CD14-positive monocyte (primary cell): Measurements from ENCODE around the gene DNAJB8. TPM values are rescaled to one million over a fixed set of nuclear protein-coding genes. Genes with fewer than 3 reads are reported as not detected.
A peak's percentile ranks its signal among the peaks of the same experiment; 100 is the strongest.

Experiments
- DNase-seq, 3 donors: peaks; one replicate each; pipeline ENCODE4 v3.0.0-alpha.2; 2011 to 2022
- H2AFZ ChIP-seq: 2 replicates; pipeline ENCODE4 v1.6.0; 2012; ENCODE audit warnings: mild to moderate bottlenecking, low read depth, low read length, inconsistent platforms; ENCODE audit not compliant: insufficient read depth, poor library complexity, severe bottlenecking
- H3K27ac ChIP-seq, 2 donors: 1 replicate in 1 of 2; 2 replicates in 1 of 2; pipeline ENCODE4 v1.5.1; 2012 to 2013; ENCODE audit warnings: low read length in 2 of 2, control low read depth in 1 of 2, inconsistent platforms in 1 of 2, low read depth in 1 of 2, mild to moderate bottlenecking in 1 of 2
- H3K27me3 ChIP-seq, 2 donors: one replicate each; pipeline versions ENCODE4 v1.6.0 to v1.6.1; 2011 to 2013; ENCODE audit warnings: low read length in 2 of 2; ENCODE audit not compliant: control insufficient read depth in 2 of 2, insufficient read depth in 2 of 2
- H3K36me3 ChIP-seq, 2 donors: replicated peaks in 1 of 2; 1 replicate in 1 of 2; 2 replicates in 1 of 2; pipeline versions ENCODE4 v1.5.1 to v1.6.1; 2012 to 2013; ENCODE audit warnings: low read length in 2 of 2, control low read depth in 1 of 2, inconsistent platforms in 1 of 2, mild to moderate bottlenecking in 1 of 2; ENCODE audit not compliant: insufficient read depth in 2 of 2, control insufficient read depth in 1 of 2
- H3K4me1 ChIP-seq, 2 donors: 1 replicate in 1 of 2; 2 replicates in 1 of 2; pipeline versions ENCODE4 v1.5.1 to v1.6.1; 2012 to 2013; ENCODE audit warnings: low read length in 2 of 2, control low read depth in 1 of 2, inconsistent platforms in 1 of 2, mild to moderate bottlenecking in 1 of 2, moderate library complexity in 1 of 2; ENCODE audit not compliant: insufficient read depth in 2 of 2, control insufficient read depth in 1 of 2
- H3K4me2 ChIP-seq: replicated peaks from 2 replicates; pipeline ENCODE3; 2012; ENCODE audit warnings: low read length, moderate library complexity, mild to moderate bottlenecking; ENCODE audit not compliant: poor library complexity, severe bottlenecking; ENCODE audit errors: extremely low read depth
- H3K4me3 ChIP-seq, 3 experiments: fragments of 200-600 bp in 1 of 3; sonication (generic) in 1 of 3; replicated peaks in 1 of 3; 1 replicate in 2 of 3; 2 replicates in 1 of 3; pipeline ENCODE4 v1.5.1; 2011 to 2013; ENCODE audit warnings: low read length in 3 of 3, mild to moderate bottlenecking in 3 of 3, control low read depth in 2 of 3, low read depth in 2 of 3, inconsistent platforms in 1 of 3, moderate library complexity in 1 of 3
- H3K79me2 ChIP-seq: 2 replicates; pipeline ENCODE4 v1.6.0; 2012; ENCODE audit warnings: mild to moderate bottlenecking, control low read depth, inconsistent platforms, low read length, moderate library complexity; ENCODE audit not compliant: insufficient read depth
- H3K9ac ChIP-seq: 2 replicates; pipeline ENCODE4 v1.6.0; 2017; ENCODE audit warnings: low read length, mild to moderate bottlenecking; ENCODE audit not compliant: insufficient read depth, poor library complexity, severe bottlenecking
- H3K9me3 ChIP-seq, 2 donors: replicated peaks in 1 of 2; 1 replicate in 1 of 2; 2 replicates in 1 of 2; pipeline versions ENCODE4 v1.5.1 to v1.6.1; 2012 to 2013; ENCODE audit warnings: low read length in 2 of 2, control low read depth in 1 of 2; ENCODE audit not compliant: control insufficient read depth in 1 of 2, insufficient read depth in 1 of 2
- H4K20me1 ChIP-seq: 2 replicates; pipeline ENCODE4 v1.6.0; 2012; ENCODE audit warnings: mild to moderate bottlenecking, low read length, control low read depth, moderate library complexity; ENCODE audit not compliant: insufficient read depth
- H3K27ac Mint-ChIP-seq, 7 donors: one replicate each; pipeline ENCODE4 v1.8.0; 2020; ENCODE audit warnings: mild to moderate bottlenecking in 7 of 7, mixed read lengths in 7 of 7, moderate library complexity in 6 of 7, inconsistent platforms in 2 of 7
- H3K27me3 Mint-ChIP-seq, 3 donors: one replicate each; pipeline ENCODE4 v1.8.0; 2021 to 2022; ENCODE audit warnings: low read depth in 3 of 3, mild to moderate bottlenecking in 3 of 3, mixed read lengths in 3 of 3, moderate library complexity in 3 of 3, inconsistent platforms in 1 of 3
- H3K36me3 Mint-ChIP-seq, 2 donors: one replicate each; pipeline ENCODE4 v1.8.0; 2020; ENCODE audit warnings: mixed read lengths in 2 of 2, inconsistent platforms in 1 of 2, mild to moderate bottlenecking in 1 of 2
- H3K4me1 Mint-ChIP-seq: one replicate; pipeline ENCODE4 v1.8.0; 2020; ENCODE audit warnings: mild to moderate bottlenecking, mixed read lengths
- H3K4me3 Mint-ChIP-seq, 2 donors: one replicate each; pipeline ENCODE4 v1.8.0; 2020; ENCODE audit warnings: mild to moderate bottlenecking in 2 of 2, mixed read lengths in 2 of 2, moderate library complexity in 1 of 2
- H3K9me3 Mint-ChIP-seq, 7 donors: one replicate each; pipeline ENCODE4 v1.8.0; 2020 to 2022; ENCODE audit warnings: mixed read lengths in 7 of 7, mild to moderate bottlenecking in 6 of 7, moderate library complexity in 6 of 7, inconsistent platforms in 2 of 7
- WGBS: methylation state at CpG from one replicate; pipeline ENCODE4 v1.1.5; 2013; ENCODE audit warnings: missing lambda C conversion rate; ENCODE audit not compliant: insufficient coverage; 5-methylcytosine and 5-hydroxymethylcytosine counted together
- intact Hi-C, 2 donors: fragments of 100-400 bp; cut with micrococcal nuclease; formaldehyde crosslinking; loops; one replicate each; pipeline versions ENCODE4 v1.15.0 to v1.15.1; 2023
- polyA plus RNA-seq, 3 donors: library from polyadenylated mRNA; depleted of rRNA in 1 of 3; unstranded in 2 of 3; stranded (reverse) in 1 of 3; fragments of 300-500 nt in 2 of 3; fragments of >200 nt in 1 of 3; fragmentation: Illumina TruSeq in 2 of 3; gene quantifications; 1 replicate in 2 of 3; 2 replicates in 1 of 3; pipeline ENCODE4 v1.2.3, GENCODE V29; 2012 to 2021
- TF ChIP-seq, protein P1 (sequence below): fragments of 200-600 bp; IDR thresholded peaks from one replicate; pipeline ENCODE4 v1.8.0; 2022; ENCODE audit warnings: antibody characterized with exemption, mild to moderate bottlenecking

Gene DNAJB8
- polyA plus RNA-seq, 3 donors, result not detected

GRCh38 chr3:128482175-128482574 lies 15.5 kb upstream of the DNAJB8 start:
- 74% methylated on average over 11 of the region's 11 CpGs for WGBS
- DNase-seq, result no peak
- Histone ChIP-seq H3K4me2 (no peak overlapping the region), H3K79me2 (no peaks in the 10 kb centered on the region), H4K20me1 (no peaks in the 10 kb centered on the region), H3K27me3 (peaks cover 49 to 61% of the 10 kb centered on the region in 2 donors), H3K9me3 (peaks cover 0 to 33% of the 10 kb centered on the region in 2 donors), H3K36me3 (no peaks in the 10 kb centered on the region), H3K4me1 (peaks cover 15 to 19% of the 10 kb centered on the region in 2 donors), H3K4me3 (no peak overlapping the region), H3K9ac (no peak overlapping the region), H2AFZ (no peak overlapping the region), H3K27ac (no peak overlapping the region)
- peaks cover 4 to 9% of the 10 kb centered on the region in 2 donors for H3K36me3 Mint-ChIP-seq
- H3K4me1 Mint-ChIP-seq, result peaks cover 27% of the 10 kb centered on the region
- peaks cover 65 to 76% (median 66%) of the 10 kb centered on the region in 3 donors for H3K27me3 Mint-ChIP-seq
- intact Hi-C loops, result loop anchor here in 1 of 2 donors (5.0 to 10.0 kb wide), 2 partner anchors 125 to 407 kb away; no protein-coding TSS in a partner anchor
- H3K4me3 Mint-ChIP-seq, result peak overlapping the region in 1 of 2 donors; percentile 60
- TF ChIP-seq, protein P1, sequence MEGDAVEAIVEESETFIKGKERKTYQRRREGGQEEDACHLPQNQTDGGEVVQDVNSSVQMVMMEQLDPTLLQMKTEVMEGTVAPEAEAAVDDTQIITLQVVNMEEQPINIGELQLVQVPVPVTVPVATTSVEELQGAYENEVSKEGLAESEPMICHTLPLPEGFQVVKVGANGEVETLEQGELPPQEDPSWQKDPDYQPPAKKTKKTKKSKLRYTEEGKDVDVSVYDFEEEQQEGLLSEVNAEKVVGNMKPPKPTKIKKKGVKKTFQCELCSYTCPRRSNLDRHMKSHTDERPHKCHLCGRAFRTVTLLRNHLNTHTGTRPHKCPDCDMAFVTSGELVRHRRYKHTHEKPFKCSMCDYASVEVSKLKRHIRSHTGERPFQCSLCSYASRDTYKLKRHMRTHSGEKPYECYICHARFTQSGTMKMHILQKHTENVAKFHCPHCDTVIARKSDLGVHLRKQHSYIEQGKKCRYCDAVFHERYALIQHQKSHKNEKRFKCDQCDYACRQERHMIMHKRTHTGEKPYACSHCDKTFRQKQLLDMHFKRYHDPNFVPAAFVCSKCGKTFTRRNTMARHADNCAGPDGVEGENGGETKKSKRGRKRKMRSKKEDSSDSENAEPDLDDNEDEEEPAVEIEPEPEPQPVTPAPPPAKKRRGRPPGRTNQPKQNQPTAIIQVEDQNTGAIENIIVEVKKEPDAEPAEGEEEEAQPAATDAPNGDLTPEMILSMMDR, result no peak
- H3K27ac Mint-ChIP-seq, result no peak overlapping the region
- H3K9me3 Mint-ChIP-seq, result peaks cover 0 to 22% (median 6%) of the 10 kb centered on the region in 7 donors

GRCh38 chr3:128481438-128481942 lies 14.8 kb upstream of the DNAJB8 start:
- Mint-ChIP-seq H3K27me3 (peaks cover 61 to 69% (median 62%) of the 10 kb centered on the region in 3 donors), H3K9me3 (peaks cover 0 to 21% (median 4%) of the 10 kb centered on the region in 7 donors), H3K4me1 (peaks cover 21% of the 10 kb centered on the region), H3K27ac (no peak overlapping the region), H3K4me3 (peak overlapping the region in 1 of 2 donors; percentile 26), H3K36me3 (peaks cover 2 to 9% of the 10 kb centered on the region in 2 donors)
- no peak for DNase-seq
- H3K27me3 ChIP-seq, result peaks cover 46 to 54% of the 10 kb centered on the region in 2 donors
- H3K9ac ChIP-seq, result no peak overlapping the region
- no peaks in the 10 kb centered on the region for H3K79me2 ChIP-seq
- H3K36me3 ChIP-seq, result no peaks in the 10 kb centered on the region
- WGBS, result 69% methylated on average over 15 of the region's 19 CpGs
- H3K27ac ChIP-seq, result no peak overlapping the region
- TF ChIP-seq, protein P1, result no peak
- H3K9me3 ChIP-seq, result peaks cover 0 to 29% of the 10 kb centered on the region in 2 donors
- H2AFZ ChIP-seq, result no peak overlapping the region
- intact Hi-C loops, result loop anchor here in 1 of 2 donors (5.0 to 10.0 kb wide), 2 partner anchors 126 to 407 kb away; no protein-coding TSS in a partner anchor
- H3K4me2 ChIP-seq, result no peak overlapping the region
- no peaks in the 10 kb centered on the region for H4K20me1 ChIP-seq
- peaks cover 10 to 12% of the 10 kb centered on the region in 2 donors for H3K4me1 ChIP-seq
- H3K4me3 ChIP-seq, result no peak overlapping the region
